OCI-M2 (cell line): ENCODE measurements around the gene ATAD3A.

Experiments
- DNase-seq: peaks from one replicate; lab custom pipeline; 2025; ENCODE audit not compliant: unreplicated experiment; lab: John Stamatoyannopoulos, UW

ATAD3A gene

GRCh38 chr1:1538989-1539309 is 27.0 kb downstream of the ATAD3A start:
- DNase-seq = no peak

- no peak for DNase-seq
Observed at GRCh38 chr1:1539310-1540089, 27.5 kb downstream of the ATAD3A start.

GRCh38 chr1:1540090-1540817 is 28.3 kb downstream of the ATAD3A start, which contains the start of gene TMEM240:
TMEM240 (minus strand) TSS chr1:1540624; CDS start chr1:1540346, 278 bp downstream.
- DNase-seq = no peak

GRCh38 chr1:1540818-1541628 is 29.1 kb downstream of the ATAD3A start:
- DNase-seq = no peak

GRCh38 chr1:1541956-1542765 is 30.2 kb downstream of the ATAD3A start:
- no peak for DNase-seq

GRCh38 chr1:1542766-1543705 is 31.1 kb downstream of the ATAD3A start:
- DNase-seq = no peak

GRCh38 chr1:1543706-1544099 is 31.7 kb downstream of the ATAD3A start:
- no peak for DNase-seq

GRCh38 chr1:1544544-1544943 is 32.6 kb downstream of the ATAD3A start:
- DNase-seq = no peak

- DNase-seq = no peak
Observed at GRCh38 chr1:1545946-1546737, 34.2 kb downstream of the ATAD3A start.

- DNase-seq = no peak
Observed at GRCh38 chr1:1547011-1547410, 35.0 kb downstream of the ATAD3A start.

- DNase-seq = no peak
Observed at GRCh38 chr1:1547476-1547875, 35.5 kb downstream of the ATAD3A start.

GRCh38 chr1:1548591-1548990 is 36.6 kb downstream of the ATAD3A start:
- DNase-seq = no peak

- DNase-seq = no peak
Observed at GRCh38 chr1:1550087-1550486, 38.1 kb downstream of the ATAD3A start.

GRCh38 chr1:1550591-1551432 is 38.9 kb downstream of the ATAD3A start:
- DNase-seq = no peak

GRCh38 chr1:1551524-1552262 is 39.7 kb downstream of the ATAD3A start:
- DNase-seq = no peak

GRCh38 chr1:1552263-1552639 is 40.3 kb downstream of the ATAD3A start:
- DNase-seq = no peak

GRCh38 chr1:1553821-1554494 is 42.0 kb downstream of the ATAD3A start:
- DNase-seq = no peak
